K562 (cell line): Measurements from ENCODE around the gene AGFG1.
"Not testable (repeated sequence)": the region's sequence is repeated elsewhere in the genome, so short reads cannot be mapped to it uniquely, and the experiment has no call there.

Experiments used
- ETV6 ChIP-seq, 3 experiments: fragments of 150-350 bp in 1 of 3; sonication (generic) in 1 of 3; formaldehyde crosslinking in 1 of 3; IDR thresholded peaks; 2 replicates each; pipeline versions ENCODE4 v1.6.1 to v1.8.0; 2014 to 2022; ENCODE audit warnings: borderline replicate concordance in 2 of 3, low read depth in 2 of 3, antibody characterized with exemption in 1 of 3, low read length in 1 of 3, mild to moderate bottlenecking in 1 of 3, missing genetic modification reagents in 1 of 3
- NR2C2 ChIP-seq, 2 experiments: fragments of 200-800 bp in 1 of 2; sonication (Bioruptor generic) in 1 of 2; sonication (generic) in 1 of 2; formaldehyde crosslinking in 1 of 2; IDR thresholded peaks; 2 replicates each; pipeline versions ENCODE4 v1.6.1 to v1.8.0; 2016 to 2022; ENCODE audit warnings: mild to moderate bottlenecking in 1 of 2, missing compliant biosample characterization in 1 of 2, missing genetic modification characterization in 1 of 2, missing genetic modification reagents in 1 of 2
- POLR2A ChIP-seq: fragments of 450-650 bp; conservative IDR thresholded peaks from 2 replicates; pipeline ENCODE4 v1.6.1; 2016
- RBM39 ChIP-seq: fragments of 200-400 bp; formaldehyde crosslinking; optimal IDR thresholded peaks from 2 replicates; pipeline ENCODE3; 2018; ENCODE audit warnings: low read depth, low read length
- ZNF239 ChIP-seq: fragments of 250-450 bp; sonication (Bioruptor Pico); IDR thresholded peaks from 2 replicates; pipeline ENCODE4 v1.4.0; 2020; ENCODE audit warnings: mild to moderate bottlenecking
- TF ChIP-seq, protein P1 (sequence below): fragments of 150-350 bp; conservative IDR thresholded peaks from 2 replicates; pipeline ENCODE4 v1.6.1; 2014; ENCODE audit warnings: low read length
- TF ChIP-seq, protein P2 (sequence below): IDR thresholded peaks from 2 replicates; pipeline ENCODE4 v1.6.1; 2012; ENCODE audit warnings: low read depth, low read length, improper control_type of control experiment, borderline replicate concordance
- TF ChIP-seq, protein P3 (sequence below), 2 experiments: fragments of 450-650 bp; formaldehyde crosslinking in 1 of 2; IDR thresholded peaks; 2 replicates each; pipeline versions ENCODE4 v1.4.0 to v1.6.1; 2014 to 2020; ENCODE audit warnings: mild to moderate bottlenecking in 2 of 2, borderline replicate concordance in 1 of 2, low read depth in 1 of 2

DNA sequence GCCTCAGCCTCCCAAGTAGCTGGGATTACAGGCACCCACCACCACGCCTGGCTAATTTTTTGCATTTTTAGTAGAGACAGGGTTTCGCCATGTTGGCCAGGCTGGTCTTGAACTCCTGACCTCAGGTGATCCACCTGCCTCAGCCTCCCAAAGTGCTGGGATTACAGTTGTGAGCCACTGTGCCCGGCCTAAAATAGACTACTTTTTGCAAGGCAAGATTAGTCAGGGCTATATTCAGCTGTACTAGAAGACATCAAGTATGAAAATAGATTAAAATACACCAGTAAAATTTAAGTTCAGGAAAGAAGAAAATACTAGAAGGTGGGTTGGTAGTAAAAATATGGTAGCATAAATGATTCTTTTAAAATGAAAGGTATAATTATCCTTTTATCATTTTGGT, 49.2 kb downstream of the AGFG1 start:
- not testable (repeated sequence) for TF ChIP-seq NR2C2 (CRISPR knock-in tag; IDR thresholded peaks at IDR 0.05); NR2C2 (tag; IDR thresholded peaks at IDR 0.05); POLR2A; RBM39; ETV6 (IDR thresholded peaks at IDR 0.05; ENCODE audit: borderline replicate concordance in 1 of 2, low read depth in 2 of 2, low read length in 1 of 2); ETV6 (CRISPR knock-in tag; IDR thresholded peaks at IDR 0.05; ENCODE audit: borderline replicate concordance); ZNF239 (CRISPR knock-in tag)
- TF ChIP-seq, protein P1, sequence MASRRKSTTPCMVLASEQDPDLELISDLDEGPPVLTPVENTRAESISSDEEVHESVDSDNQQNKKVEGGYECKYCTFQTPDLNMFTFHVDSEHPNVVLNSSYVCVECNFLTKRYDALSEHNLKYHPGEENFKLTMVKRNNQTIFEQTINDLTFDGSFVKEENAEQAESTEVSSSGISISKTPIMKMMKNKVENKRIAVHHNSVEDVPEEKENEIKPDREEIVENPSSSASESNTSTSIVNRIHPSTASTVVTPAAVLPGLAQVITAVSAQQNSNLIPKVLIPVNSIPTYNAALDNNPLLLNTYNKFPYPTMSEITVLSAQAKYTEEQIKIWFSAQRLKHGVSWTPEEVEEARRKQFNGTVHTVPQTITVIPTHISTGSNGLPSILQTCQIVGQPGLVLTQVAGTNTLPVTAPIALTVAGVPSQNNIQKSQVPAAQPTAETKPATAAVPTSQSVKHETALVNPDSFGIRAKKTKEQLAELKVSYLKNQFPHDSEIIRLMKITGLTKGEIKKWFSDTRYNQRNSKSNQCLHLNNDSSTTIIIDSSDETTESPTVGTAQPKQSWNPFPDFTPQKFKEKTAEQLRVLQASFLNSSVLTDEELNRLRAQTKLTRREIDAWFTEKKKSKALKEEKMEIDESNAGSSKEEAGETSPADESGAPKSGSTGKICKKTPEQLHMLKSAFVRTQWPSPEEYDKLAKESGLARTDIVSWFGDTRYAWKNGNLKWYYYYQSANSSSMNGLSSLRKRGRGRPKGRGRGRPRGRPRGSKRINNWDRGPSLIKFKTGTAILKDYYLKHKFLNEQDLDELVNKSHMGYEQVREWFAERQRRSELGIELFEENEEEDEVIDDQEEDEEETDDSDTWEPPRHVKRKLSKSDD = not testable (repeated sequence)
- TF ChIP-seq, protein P2, sequence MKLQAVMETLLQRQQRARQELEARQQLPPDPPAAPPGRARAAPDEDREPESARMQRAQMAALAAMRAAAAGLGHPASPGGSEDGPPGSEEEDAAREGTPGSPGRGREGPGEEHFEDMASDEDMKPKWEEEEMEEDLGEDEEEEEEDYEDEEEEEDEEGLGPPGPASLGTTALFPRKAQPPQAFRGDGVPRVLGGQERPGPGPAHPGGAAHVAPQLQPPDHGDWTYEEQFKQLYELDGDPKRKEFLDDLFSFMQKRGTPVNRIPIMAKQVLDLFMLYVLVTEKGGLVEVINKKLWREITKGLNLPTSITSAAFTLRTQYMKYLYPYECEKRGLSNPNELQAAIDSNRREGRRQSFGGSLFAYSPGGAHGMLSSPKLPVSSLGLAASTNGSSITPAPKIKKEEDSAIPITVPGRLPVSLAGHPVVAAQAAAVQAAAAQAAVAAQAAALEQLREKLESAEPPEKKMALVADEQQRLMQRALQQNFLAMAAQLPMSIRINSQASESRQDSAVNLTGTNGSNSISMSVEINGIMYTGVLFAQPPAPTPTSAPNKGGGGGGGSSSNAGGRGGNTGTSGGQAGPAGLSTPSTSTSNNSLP = not testable (repeated sequence)
- TF ChIP-seq, protein P3, sequence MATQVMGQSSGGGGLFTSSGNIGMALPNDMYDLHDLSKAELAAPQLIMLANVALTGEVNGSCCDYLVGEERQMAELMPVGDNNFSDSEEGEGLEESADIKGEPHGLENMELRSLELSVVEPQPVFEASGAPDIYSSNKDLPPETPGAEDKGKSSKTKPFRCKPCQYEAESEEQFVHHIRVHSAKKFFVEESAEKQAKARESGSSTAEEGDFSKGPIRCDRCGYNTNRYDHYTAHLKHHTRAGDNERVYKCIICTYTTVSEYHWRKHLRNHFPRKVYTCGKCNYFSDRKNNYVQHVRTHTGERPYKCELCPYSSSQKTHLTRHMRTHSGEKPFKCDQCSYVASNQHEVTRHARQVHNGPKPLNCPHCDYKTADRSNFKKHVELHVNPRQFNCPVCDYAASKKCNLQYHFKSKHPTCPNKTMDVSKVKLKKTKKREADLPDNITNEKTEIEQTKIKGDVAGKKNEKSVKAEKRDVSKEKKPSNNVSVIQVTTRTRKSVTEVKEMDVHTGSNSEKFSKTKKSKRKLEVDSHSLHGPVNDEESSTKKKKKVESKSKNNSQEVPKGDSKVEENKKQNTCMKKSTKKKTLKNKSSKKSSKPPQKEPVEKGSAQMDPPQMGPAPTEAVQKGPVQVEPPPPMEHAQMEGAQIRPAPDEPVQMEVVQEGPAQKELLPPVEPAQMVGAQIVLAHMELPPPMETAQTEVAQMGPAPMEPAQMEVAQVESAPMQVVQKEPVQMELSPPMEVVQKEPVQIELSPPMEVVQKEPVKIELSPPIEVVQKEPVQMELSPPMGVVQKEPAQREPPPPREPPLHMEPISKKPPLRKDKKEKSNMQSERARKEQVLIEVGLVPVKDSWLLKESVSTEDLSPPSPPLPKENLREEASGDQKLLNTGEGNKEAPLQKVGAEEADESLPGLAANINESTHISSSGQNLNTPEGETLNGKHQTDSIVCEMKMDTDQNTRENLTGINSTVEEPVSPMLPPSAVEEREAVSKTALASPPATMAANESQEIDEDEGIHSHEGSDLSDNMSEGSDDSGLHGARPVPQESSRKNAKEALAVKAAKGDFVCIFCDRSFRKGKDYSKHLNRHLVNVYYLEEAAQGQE (IDR thresholded peaks at IDR 0.05; ENCODE audit: borderline replicate concordance) = not testable (repeated sequence)
- TF ChIP-seq, protein P3 (CRISPR knock-in tag; IDR thresholded peaks at IDR 0.05; ENCODE audit: low read depth) = not testable (repeated sequence)
